IPS-11a (cell line): ENCODE results near the gene ZYX.
A peak's percentile ranks its signal among the peaks of the same experiment; 100 is the strongest.
"Not testable (repeated sequence)": the region's sequence is repeated elsewhere in the genome, so short reads cannot be mapped to it uniquely, and the experiment has no call there.

Source experiments
- H3K4me3 ChIP-seq: one replicate; pipeline ENCODE4 v1.5.1; 2013; ENCODE audit warnings: low read depth, low read length, control low read depth

ZYX gene

GRCh38 chr7:143396625-143397556 is 15.7 kb downstream of the ZYX start:
- H3K4me3 ChIP-seq, result no peak overlapping the region

GRCh38 chr7:143397710-143398530 is 16.8 kb downstream of the ZYX start:
- H3K4me3 ChIP-seq, result no peak overlapping the region

GRCh38 chr7:143398616-143399015 is 17.5 kb downstream of the ZYX start:
- no peak overlapping the region for H3K4me3 ChIP-seq

- H3K4me3 ChIP-seq, result no peak overlapping the region
Measured at GRCh38 chr7:143399151-143399550, 18.0 kb downstream of the ZYX start.

GRCh38 chr7:143399642-143400041 is 18.5 kb downstream of the ZYX start:
- H3K4me3 ChIP-seq, result no peak overlapping the region

- H3K4me3 ChIP-seq, result no peak overlapping the region
Measured at GRCh38 chr7:143401265-143401664, 20.1 kb downstream of the ZYX start.

- not testable (repeated sequence) for H3K4me3 ChIP-seq
Measured at GRCh38 chr7:143402233-143402632, 21.1 kb downstream of the ZYX start.

GRCh38 chr7:143405173-143406001 is 24.2 kb downstream of the ZYX start:
- H3K4me3 ChIP-seq, result no peak overlapping the region

GRCh38 chr7:143406002-143406357 is 24.8 kb downstream of the ZYX start:
- no peak overlapping the region for H3K4me3 ChIP-seq

- H3K4me3 ChIP-seq, result peak overlapping the region; percentile 83
Measured at GRCh38 chr7:143407287-143408251, 26.4 kb downstream of the ZYX start.

GRCh38 chr7:143408252-143408685 is 27.1 kb downstream of the ZYX start:
- peak overlapping the region; percentile 83 for H3K4me3 ChIP-seq

GRCh38 chr7:143408686-143409561 is 27.8 kb downstream of the ZYX start, which contains the start of gene EPHA1:
TSS of gene EPHA1 (minus strand) at chr7:143408856. CDS start at chr7:143408805, 51 bp downstream.
- H3K4me3 ChIP-seq, result peak within 1 kb of the TSS; percentile 83

- H3K4me3 ChIP-seq, result no peak overlapping the region
Measured at GRCh38 chr7:143410521-143411004, 29.4 kb downstream of the ZYX start.

GRCh38 chr7:143411976-143412708 is 31.0 kb downstream of the ZYX start:
- H3K4me3 ChIP-seq, result no peak overlapping the region

GRCh38 chr7:143413123-143413522 is 32.0 kb downstream of the ZYX start:
- H3K4me3 ChIP-seq, result no peak overlapping the region

GRCh38 chr7:143415209-143415608 is 34.1 kb downstream of the ZYX start:
- H3K4me3 ChIP-seq, result not testable (repeated sequence)

GRCh38 chr7:143415742-143416397 is 34.7 kb downstream of the ZYX start:
- H3K4me3 ChIP-seq, result no peak overlapping the region
